ENCODE results near the gene DUSP22.

Gene DUSP22

GRCh38 chr6:311679-312220 lies 19.5 kb downstream of the DUSP22 start:
- peak; percentile 9 for DNase-seq

- DNase-seq, result no peak
These were observed 20.8 kb downstream of the DUSP22 start for GRCh38 chr6:313087-313486.

- DNase-seq, result no peak
These were observed 21.6 kb downstream of the DUSP22 start for GRCh38 chr6:313917-314316.

- no peak for DNase-seq
These were observed 22.1 kb downstream of the DUSP22 start for GRCh38 chr6:314377-314776.

GRCh38 chr6:315226-315625 lies 22.9 kb downstream of the DUSP22 start:
- no peak for DNase-seq

- no peak for DNase-seq
These were observed 23.9 kb downstream of the DUSP22 start for GRCh38 chr6:315921-316752.

- DNase-seq, result no peak
These were observed 24.4 kb downstream of the DUSP22 start for GRCh38 chr6:316753-317038.

GRCh38 chr6:317060-317447 lies 24.8 kb downstream of the DUSP22 start:
- DNase-seq, result no peak

GRCh38 chr6:317448-318144 lies 25.3 kb downstream of the DUSP22 start:
- DNase-seq, result no peak

- DNase-seq, result no peak
These were observed 26.1 kb downstream of the DUSP22 start for GRCh38 chr6:318243-318890.

GRCh38 chr6:319177-320131 lies 27.2 kb downstream of the DUSP22 start:
- no peak for DNase-seq

- DNase-seq, result no peak
These were observed 28.3 kb downstream of the DUSP22 start for GRCh38 chr6:320351-321157.

- DNase-seq, result no peak
These were observed 28.8 kb downstream of the DUSP22 start for GRCh38 chr6:321158-321438.

GRCh38 chr6:321536-322258 lies 29.4 kb downstream of the DUSP22 start:
- no peak for DNase-seq

- DNase-seq, result no peak
These were observed 30.1 kb downstream of the DUSP22 start for GRCh38 chr6:322259-322930.

GRCh38 chr6:322940-323729 lies 30.8 kb downstream of the DUSP22 start:
- no peak for DNase-seq

GRCh38 chr6:323730-324088 lies 31.4 kb downstream of the DUSP22 start:
- DNase-seq, result no peak

- no peak for DNase-seq
These were observed 31.9 kb downstream of the DUSP22 start for GRCh38 chr6:324116-324728.

- DNase-seq, result no peak
These were observed 32.4 kb downstream of the DUSP22 start for GRCh38 chr6:324729-325125.
